AML-193 (cell line): ENCODE data around the gene TNP1.

Experiments used
- DNase-seq, 2 experiments: peaks; one replicate each; lab custom pipeline; 2025; lab: John Stamatoyannopoulos, UW

The TNP1 gene

GRCh38 chr2:216838151-216838550 is 21.7 kb downstream of the TNP1 start:
- no peak for DNase-seq

GRCh38 chr2:216837740-216838139 is 22.1 kb downstream of the TNP1 start:
- DNase-seq, result no peak

GRCh38 chr2:216833061-216833460 is 26.8 kb downstream of the TNP1 start:
- DNase-seq, result no peak

GRCh38 chr2:216830346-216830745 is 29.5 kb downstream of the TNP1 start:
- DNase-seq, result no peak

GRCh38 chr2:216829533-216829932 is 30.3 kb downstream of the TNP1 start:
- DNase-seq, result no peak

GRCh38 chr2:216827073-216827720 is 32.7 kb downstream of the TNP1 start:
- DNase-seq, result no peak

- no peak for DNase-seq
Measured at GRCh38 chr2:216822470-216822869, 37.4 kb downstream of the TNP1 start.

GRCh38 chr2:216820709-216821108 is 39.2 kb downstream of the TNP1 start:
- no peak for DNase-seq

GRCh38 chr2:216819766-216820165 is 40.1 kb downstream of the TNP1 start:
- DNase-seq, result no peak

GRCh38 chr2:216819055-216819454 is 40.8 kb downstream of the TNP1 start:
- no peak for DNase-seq

GRCh38 chr2:216810399-216811160 is 49.3 kb downstream of the TNP1 start:
- DNase-seq, result no peak
